SK-N-MC (cell line): ENCODE results near the gene CHST9.

Source experiments
- EZH2 ChIP-seq: fragments of 200-600 bp; sonication (generic); IDR thresholded peaks from one replicate; pipeline ENCODE4 v1.6.1; 2017; ENCODE audit warnings: antibody characterized with exemption
- FOXP2 ChIP-seq: optimal IDR thresholded peaks from 2 replicates; pipeline ENCODE3; 2011; ENCODE audit warnings: mild to moderate bottlenecking, moderate library complexity; ENCODE audit not compliant: insufficient read depth; ENCODE audit errors: extremely low read length, control extremely low read depth
- POLR2AphosphoS5 ChIP-seq: IDR thresholded peaks from 2 replicates; pipeline ENCODE4 v1.6.1; 2012; ENCODE audit warnings: mild to moderate bottlenecking, low read depth, low read length, borderline replicate concordance

GRCh38 chr18:27124196-27124595 is 60.9 kb downstream of the CHST9 start:
- TF ChIP-seq POLR2AphosphoS5 (no peak), EZH2 (no peak), FOXP2 (no peak)
